Hematopoietic multipotent progenitor cell treated with erythropoietin and hydrocortisone succinate and interleukin-3 and kit ligand, for 17 days (in vitro differentiated cells): Measurements from ENCODE around the gene TRIP6.
A peak's percentile ranks its signal among the peaks of the same experiment; 100 is the strongest.
"Not testable (repeated sequence)": the region's sequence is repeated elsewhere in the genome, so short reads cannot be mapped to it uniquely, and the experiment has no call there.

Experiments used
- DNase-seq: peaks from one replicate; pipeline ENCODE4 v3.0.0-alpha.2; 2015; ENCODE audit warnings: low spot score

Gene TRIP6

DNA sequence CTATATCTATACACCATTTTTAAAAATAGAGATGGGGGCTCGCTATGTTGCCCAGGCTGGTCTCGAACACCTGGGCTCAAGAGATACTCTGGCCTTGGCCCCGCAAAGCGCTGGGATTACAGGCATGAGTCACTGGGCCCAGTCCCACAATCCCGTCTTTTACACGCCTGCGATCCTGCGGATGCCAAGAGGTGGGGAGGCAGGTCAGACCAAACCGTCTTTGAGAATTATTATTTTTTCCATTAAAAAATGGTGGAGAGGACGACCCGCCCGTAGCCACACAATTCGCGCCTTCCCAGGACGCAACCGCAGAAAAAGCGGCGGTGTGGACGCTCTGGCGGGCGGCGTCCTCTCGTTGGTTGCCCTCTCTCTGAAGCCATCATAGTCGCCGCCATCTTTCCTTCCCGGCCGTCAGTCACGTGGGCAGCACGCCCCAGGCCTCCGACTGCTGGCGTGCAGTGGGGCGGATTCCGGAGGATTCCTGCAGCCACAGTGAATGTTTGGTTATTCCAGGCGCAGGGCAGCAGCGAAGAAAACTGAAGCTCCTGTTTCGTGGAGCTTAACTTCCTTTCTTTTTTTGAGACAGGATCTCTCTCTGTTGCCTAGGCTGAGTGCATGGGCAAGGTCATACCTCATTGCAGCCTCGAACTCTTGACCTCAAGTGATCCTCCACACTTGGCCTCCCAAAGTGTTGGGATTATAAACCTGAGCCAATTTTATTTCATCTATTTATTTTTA lies 29.9 kb upstream of the TRIP6 start:
- peak; percentile 67 for DNase-seq

DNA sequence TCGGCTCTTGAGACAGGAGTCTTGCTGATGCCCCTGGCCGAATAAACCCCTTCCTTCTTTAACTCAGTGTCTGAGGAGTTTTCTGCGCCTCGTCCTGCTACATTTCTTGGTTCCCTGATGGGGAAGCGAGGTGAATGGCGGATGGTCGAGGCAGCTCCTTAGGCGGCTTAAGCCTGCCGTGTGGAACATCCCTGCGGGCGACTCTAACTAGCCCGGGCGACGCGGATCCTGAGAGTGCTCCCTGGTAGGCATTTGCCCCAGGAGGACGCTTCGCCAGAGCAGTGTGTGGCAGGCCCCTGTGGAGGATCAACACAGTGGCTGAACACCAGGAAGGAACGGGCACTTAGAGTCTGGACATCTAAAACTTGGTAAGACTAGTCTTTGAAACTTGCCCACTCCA lies 27.8 kb upstream of the TRIP6 start:
- DNase-seq = no peak

DNA sequence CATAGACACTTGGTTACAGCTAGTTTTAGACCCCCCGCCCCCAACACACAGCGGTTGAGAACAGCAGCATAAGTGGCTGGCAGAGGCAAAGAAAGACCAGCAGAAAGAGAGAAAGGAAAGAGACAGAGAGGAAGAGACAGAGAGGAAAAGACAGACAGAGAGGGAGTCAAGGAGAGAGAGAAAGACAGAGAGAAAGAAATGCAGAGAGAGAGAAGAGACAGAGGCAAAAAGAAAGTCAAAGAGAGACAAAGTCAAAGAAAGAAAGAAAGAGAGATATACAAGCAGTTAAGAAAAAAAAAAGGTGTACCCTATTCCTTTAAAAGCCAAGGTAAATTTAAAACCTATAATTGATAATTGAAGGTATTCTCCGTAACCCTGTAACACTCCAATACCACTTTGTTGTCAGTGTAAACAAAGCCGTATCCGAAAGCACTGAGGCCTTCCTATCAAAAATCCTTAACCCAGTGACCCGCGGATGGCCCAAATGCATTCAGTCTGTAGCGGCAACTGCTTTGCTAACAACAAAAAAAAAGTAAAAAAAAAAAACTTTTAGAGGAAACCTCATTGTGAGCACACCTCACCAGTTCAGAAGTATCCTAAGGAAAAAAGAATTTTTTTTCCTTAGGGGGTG lies 26.6 kb upstream of the TRIP6 start:
- DNase-seq = no peak

DNA sequence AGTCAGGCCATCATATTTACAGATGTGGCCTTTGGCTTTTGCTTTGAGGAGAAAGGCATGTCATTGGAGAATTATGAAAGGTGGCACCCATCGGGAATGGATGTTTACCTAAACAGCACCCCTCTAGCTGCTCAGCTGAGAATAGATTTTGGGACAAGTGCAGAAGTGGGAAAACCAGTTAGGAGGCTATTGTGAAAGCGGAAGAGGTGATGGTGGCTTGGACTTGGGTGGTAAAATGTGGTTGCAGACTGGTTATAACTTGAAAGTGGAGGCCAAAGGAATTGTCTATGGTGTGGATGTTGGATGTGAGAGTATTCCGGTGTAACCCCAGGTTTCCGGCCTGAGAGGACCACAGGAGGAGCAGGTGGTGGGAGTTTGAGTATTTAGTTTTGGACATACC lies 19.8 kb upstream of the TRIP6 start:
- no peak for DNase-seq

DNA sequence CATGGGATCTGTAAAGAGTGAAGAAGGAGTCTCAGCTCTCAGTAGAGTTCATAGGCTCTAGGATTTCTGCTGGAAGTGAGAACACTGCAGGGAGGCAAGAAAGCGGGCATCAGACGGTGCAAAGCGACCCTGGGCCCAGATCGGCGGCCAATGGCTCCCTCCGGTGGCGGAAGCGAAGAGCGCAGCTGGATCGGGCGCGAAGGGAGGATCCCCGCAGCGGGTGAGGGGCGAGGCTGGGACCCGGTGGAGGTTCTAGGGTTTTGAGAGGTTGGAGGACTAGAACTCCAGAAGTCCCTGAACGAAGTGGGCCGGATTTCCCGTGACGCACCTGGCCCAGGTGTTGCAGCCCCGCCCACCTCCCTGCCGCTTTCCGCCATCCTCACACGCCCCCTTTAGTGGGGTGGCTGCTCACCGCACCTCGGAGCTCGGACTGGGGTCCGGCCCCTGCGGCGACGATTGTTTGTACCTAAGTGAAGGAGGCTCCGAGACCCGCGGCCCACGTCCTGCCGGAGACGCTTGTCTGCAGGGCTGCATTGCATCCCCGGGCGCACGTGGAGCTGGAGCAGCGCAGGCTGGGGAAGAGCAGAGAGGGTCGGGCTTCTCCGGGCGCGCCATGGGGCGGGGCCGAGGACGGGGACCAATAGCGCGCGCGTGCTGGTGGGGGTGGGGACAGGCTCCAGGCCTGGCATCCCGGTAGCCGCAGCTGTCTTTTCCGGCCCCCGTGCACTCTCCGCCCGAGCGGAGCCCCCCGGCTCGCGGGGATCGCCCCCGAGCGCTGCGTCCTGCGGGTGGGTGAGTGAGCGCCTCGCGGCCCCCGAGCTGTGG lies 14.9 kb upstream of the TRIP6 start, which contains the start of gene SLC12A9:
TSS of gene SLC12A9 (plus strand) at position 666 of the 825 bp plus-strand sequence. CDS start 1,485 bp downstream, outside the sequence.
- peak; percentile 59 for DNase-seq

DNA sequence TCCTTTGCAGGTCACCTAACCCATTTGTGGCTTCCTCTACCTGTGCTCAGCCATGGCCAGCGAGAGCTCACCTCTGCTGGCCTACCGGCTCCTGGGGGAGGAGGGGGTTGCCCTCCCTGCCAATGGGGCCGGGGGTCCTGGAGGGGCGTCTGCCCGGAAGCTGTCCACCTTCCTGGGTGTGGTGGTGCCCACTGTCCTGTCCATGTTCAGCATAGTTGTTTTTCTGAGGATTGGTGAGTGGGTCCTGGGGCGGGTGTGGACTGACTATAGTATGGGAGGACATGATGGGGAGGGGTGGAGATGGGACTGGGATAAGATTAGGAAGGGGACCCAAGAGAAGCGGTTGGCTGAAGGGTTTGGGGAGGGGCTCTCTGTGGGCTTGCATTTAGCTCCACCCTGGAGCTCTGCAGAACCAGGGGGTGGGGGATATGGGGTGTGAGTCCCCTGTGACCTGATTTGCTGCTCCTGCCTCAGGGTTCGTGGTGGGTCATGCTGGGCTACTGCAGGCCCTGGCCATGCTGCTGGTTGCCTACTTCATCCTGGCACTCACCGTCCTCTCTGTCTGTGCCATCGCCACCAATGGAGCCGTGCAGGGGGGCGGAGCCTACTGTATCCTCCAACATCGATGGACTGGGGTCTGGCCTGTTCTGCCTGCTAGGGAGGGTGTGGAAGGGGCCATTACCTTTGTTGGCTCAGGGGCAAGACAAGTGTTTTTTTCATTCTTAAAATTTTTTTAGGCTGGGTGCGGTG lies 12.9 kb upstream of the TRIP6 start:
- DNase-seq = no peak

DNA sequence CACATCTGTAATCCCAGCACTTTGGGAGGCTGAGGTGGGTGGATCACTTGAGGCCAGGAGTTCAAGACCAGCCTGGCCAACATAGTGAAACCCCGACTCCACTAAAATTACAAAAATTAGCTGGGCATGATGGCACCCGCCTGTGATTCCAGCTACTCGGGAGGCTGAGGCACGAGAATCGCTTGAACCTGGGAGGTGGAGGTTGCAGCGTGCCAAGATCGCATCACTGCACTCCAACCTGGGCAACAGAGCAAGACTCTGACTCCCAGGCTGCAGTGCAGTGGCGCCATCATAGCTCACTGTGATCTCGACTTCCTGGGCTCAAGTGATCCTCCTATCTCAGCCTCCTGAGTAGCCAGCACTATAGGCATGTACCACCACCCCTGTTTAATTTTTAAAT lies 12.3 kb upstream of the TRIP6 start:
- DNase-seq = not testable (repeated sequence)

DNA sequence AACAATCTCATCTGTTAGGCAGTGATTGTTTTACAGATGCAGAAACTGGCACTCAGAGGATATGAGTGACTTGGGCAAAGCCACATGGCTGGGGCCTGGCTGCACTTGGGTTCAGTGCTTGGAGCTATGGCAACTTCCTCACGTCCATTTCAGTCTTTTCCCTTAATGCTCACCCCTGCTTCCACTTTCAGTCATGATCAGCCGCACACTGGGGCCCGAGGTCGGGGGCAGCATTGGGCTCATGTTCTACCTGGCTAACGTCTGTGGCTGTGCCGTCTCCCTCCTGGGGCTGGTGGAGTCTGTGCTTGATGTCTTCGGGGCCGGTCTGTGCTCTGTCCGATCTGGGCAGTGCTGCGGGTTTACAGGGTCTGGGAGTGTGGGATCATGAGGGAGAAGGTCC lies 11.7 kb upstream of the TRIP6 start:
- no peak for DNase-seq

DNA sequence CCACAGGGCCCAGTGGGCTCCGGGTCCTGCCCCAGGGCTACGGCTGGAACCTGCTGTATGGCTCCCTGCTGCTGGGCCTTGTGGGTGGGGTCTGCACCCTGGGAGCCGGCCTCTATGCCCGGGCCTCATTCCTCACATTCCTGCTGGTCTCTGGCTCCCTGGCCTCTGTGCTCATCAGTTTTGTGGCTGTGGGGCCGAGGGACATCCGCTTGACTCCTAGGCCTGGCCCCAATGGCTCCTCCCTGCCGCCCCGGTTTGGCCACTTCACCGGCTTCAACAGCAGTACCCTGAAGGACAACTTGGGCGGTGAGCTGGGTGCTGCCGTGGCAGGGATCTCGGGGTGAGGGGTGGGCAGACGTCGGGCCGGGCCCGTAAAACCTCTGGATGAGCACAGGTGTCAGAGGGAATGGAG lies 10.3 kb upstream of the TRIP6 start:
- no peak for DNase-seq

DNA sequence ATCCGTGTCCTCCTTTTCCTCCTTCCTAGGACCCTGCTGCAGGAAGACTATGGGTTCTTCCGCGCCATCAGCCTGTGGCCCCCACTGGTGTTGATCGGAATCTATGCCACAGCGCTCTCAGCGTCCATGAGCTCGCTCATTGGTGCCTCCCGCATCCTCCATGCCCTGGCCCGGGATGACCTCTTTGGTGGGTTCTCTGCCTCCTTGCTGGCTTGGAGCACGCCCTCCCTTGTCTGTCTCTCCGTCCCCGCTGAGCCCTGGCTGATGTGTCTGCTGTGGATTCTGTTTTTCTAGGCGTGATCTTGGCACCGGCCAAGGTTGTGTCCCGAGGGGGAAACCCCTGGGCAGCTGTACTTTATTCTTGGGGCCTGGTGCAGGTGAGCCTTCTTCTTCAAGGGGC lies 7.3 kb upstream of the TRIP6 start:
- no peak for DNase-seq

DNA sequence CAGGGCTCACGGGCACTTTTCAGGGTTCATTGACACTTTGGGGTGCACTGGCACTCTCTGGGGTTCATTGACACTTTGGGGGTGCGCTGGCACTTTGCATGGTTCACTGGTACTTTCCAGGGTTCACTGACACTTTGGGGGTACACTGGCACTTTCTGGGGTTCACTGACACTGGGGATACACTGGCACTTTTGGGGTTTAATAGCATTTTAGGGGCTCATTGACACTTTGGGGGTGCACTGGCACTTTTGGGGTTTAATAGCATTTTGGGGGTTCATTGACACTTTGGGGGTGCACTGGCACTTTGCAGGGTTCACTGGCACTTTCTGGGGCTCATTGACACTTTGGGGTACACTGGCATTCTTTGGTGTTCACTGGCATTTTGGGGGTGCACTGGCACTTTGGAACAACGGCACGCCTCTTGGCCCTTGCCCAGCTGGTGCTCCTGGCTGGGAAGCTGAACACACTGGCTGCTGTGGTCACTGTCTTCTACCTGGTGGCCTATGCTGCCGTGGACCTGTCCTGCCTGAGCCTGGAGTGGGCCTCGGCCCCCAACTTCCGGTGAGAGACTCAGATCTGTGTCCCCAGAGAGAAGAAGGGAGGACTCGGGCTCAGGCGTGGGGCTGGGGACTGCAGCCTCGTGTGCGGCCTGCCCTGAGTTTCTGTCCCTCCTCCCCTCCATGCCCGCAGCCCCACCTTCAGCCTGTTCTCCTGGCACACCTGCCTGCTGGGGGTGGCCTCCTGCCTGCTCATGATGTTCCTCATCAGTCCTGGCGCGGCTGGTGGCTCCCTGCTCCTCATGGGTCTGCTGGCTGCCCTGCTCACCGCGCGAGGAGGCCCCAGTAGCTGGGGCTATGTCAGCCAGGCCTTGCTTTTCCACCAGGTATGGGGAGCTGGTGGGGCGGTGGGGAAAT lies 6.2 kb upstream of the TRIP6 start:
- DNase-seq = no peak

DNA sequence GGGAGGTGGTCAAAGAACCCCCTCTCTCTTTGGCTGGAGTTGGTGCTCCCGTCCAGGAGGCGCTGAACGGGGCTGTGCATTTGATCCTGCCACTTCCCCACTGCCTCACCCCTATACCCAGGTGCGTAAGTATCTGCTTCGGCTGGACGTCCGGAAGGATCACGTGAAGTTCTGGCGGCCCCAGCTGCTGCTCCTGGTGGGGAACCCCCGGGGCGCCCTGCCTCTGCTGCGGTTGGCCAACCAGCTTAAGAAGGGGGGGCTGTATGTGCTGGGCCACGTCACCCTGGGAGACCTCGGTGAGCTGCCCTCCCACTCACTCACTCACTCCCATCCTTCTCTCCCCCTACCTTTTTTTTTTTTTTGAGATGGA lies 5.6 kb upstream of the TRIP6 start:
- no peak for DNase-seq

DNA sequence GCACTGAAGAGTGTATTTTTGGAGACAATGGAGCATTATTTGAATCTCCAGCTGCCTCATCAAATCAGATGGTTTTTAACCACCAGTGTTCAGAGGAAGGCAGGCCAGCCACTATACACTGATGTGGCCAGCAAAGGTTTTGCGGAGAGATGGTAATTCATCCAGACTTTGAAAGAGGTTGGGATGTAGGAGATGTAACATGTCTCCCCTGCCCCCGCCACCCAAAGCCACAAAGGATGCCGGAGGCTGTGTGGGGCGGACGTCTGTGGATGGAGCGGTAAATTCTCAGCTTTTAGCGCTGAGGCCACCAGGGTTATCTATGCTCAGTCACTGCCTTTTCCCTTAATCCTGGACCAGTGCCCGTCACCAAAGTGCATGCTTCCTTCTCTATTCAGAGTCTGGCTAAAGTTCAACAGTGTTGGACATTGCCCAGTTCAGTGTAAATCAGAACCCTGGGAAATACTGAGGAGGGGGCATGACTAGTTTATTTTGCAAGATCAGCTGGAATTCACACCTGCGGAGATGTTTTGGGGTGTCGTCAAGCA lies 3.7 kb upstream of the TRIP6 start:
- DNase-seq = peak; percentile 24

DNA sequence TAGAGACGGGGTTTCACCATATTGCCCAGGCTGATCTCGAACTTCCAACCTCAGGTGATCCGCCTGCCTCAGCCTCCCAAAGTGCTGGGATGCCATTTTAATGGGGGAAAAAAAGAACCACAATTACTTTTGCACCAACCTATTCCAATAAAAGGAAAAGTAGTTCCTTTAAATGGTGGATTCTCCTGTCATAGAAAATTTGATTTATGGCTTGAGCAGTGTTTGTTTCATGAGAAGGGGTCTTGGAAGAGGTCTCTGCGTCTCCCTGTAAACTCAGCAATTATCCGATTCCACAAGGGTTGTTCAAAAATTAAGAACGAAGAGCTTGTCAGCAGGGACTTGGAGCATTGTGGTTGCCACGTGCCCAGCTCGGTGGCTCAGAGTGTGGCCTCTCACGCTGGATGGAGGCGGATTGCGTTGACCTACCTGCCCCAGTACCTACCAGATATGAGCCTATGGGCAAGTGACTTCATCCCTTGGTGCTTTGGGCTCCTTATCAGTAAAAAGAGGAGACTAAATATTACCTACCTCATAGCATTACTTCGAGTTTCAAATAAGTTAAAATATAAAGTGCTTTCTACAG lies 2.8 kb upstream of the TRIP6 start:
- no peak for DNase-seq

DNA sequence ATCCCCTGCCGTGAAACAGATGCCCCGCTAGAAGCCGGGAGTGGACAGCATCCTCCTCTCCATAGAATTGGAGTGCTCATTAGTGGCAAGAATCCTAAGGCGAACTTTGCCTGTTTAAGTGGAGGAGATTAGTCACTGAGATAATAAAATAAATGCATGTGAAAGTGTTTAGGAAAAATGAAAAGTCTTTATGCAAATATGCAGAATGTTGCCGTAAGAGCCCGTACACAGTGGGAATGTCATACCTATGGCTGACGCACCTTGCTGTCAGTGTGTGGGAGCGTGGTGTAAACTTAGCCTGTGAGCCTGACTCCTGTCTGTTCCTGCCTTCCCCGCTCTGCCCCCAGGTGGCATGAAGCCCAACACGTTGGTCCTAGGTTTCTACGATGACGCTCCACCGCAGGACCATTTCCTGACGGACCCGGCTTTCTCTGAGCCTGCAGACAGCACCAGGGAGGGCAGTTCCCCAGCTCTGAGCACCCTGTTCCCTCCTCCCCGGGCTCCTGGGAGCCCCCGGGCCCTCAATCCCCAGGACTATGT lies 1.7 kb upstream of the TRIP6 start:
- DNase-seq = peak; percentile 50

DNA sequence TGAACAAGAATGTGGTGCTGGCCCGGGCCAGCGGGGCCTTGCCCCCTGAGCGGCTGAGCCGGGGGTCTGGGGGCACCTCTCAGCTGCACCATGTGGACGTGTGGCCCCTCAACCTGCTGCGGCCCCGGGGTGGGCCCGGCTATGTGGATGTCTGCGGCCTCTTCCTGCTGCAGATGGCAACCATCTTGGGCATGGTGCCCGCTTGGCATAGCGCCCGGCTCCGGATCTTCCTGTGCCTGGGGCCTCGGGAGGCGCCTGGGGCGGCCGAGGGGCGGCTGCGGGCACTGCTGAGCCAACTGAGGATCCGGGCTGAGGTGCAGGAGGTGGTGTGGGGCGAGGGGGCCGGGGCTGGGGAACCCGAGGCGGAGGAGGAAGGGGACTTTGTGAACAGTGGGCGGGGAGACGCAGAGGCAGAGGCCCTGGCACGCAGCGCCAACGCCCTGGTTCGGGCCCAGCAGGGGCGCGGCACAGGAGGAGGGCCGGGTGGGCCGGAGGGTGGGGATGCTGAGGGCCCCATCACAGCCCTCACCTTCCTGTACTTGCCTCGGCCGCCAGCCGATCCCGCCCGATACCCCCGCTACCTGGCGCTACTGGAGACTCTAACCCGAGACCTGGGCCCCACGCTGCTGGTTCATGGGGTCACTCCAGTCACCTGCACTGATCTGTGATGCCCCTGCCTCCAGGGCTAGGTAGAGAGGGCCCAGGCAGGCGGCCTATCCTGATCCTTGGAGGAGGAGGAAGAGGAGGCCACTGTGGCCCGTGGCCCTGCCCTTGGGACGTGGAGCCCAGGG lies 1.1 kb upstream of the TRIP6 start:
- DNase-seq = peak; percentile 87

DNA sequence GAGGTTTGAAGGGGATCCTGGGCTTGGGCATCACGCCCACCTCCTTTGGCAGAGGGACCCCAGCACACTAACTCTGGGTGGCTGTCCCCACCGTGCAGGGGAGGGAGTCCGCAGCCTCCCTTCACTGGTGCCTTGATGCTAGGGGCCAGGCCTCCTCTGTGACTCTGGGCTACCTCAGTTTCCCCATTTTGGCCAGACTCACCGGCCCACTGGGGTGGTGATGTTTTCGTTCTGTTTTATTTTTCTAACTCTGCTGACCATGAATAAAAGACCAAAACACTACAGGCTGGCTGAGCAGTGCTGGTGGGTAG lies 503 bp upstream of the TRIP6 start:
- DNase-seq = no peak

DNA sequence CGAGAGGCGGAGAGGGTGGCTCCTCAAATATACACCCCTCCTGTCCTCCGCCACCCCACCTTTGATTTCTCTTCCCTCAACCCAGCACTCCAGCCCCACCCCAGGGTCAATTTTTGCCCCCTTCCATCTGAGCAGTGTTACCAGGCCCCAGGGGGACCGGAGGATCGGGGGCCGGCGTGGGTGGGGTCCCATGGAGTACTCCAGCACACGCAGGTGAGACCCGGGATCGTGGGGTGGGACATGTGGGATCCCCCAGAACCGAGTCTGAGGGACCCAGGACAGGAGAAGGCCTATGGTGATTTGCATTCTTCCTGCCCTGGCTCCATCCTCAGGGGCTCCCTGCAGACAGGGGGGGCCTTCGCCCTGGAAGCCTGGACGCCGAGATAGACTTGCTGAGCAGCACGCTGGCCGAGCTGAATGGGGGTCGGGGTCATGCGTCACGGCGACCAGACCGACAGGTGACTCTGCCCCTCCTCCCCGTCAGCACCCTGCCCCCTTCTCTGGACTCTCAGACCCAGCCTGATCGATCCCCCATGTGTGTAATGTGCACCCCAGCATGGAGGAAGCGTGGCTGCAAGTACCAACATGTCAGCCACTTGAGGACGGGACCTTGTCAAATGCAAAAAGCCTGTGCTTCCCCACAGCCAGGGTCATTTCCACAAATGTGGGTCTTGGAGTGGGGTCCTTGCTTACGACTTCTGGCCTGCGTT lies 744 bp downstream of the TRIP6 start:
- DNase-seq = no peak
